Measurements from ENCODE around the gene AOC1. TPM values are rescaled to one million over a fixed set of nuclear protein-coding genes. Genes with fewer than 3 reads are reported as not detected.

Gene AOC1
- total RNA-seq, 1 experiment from 2014 or later, result not detected

DNA sequence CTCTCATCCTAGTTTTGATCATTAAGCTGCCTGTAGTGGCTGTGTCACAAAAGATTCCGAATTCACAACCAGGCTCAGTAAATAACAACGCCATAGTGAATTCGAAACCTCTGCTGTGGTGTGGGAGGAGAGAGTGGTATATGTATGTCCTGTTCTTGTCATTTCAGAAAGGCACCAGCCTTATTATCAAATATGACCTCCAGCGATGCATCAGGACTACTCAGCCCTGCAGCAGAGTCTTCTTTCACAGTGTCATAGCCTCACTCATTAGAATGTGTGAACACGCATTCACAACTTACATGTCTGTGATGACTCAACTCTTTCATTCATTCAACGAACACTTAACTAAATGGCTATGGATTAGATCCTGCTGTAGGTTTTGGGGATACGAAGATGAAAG is 15.3 kb downstream of the AOC1 start:
- TF ChIP-seq EZH2 (IDR thresholded peaks at IDR 0.05; ENCODE audit: borderline replicate concordance, low read depth, low read length, poor library complexity, severe bottlenecking) (no peak), CTCF (conservative IDR thresholded peaks at IDR 0.05; ENCODE audit: low read depth, low read length) (no peak)
- Histone ChIP-seq H3K9me3 (ENCODE audit: low read depth, low read length, poor library complexity, severe bottlenecking) (peaks cover 10% of the 10 kb centered on the region), H3K27ac (ENCODE audit: low read depth, low read length, poor library complexity, severe bottlenecking) (no peak overlapping the region), H3K27me3 (replicated peaks; ENCODE audit: insufficient read depth, low read depth, low read length, poor library complexity) (no peaks in the 10 kb centered on the region), H3K36me3 (ENCODE audit: insufficient read depth, low read length, poor library complexity, severe bottlenecking) (no peaks in the 10 kb centered on the region), H3K4me3 (ENCODE audit: low read depth, low read length, poor library complexity, severe bottlenecking) (no peak overlapping the region), H3K4me1 (ENCODE audit: insufficient read depth, low read length, poor library complexity, severe bottlenecking) (no peaks in the 10 kb centered on the region)
- no TSS peak for BruUV-seq (replicated peaks)
- CTCF ChIA-PET, result no interaction called here
- DNase-seq (ENCODE audit: low spot score), result no peak
- POLR2A ChIA-PET (ENCODE audit: low non-redundant PET), result no interaction called here
- intact Hi-C loops (cut with micrococcal nuclease; ENCODE audit: unreplicated experiment), result no loop called here

DNA sequence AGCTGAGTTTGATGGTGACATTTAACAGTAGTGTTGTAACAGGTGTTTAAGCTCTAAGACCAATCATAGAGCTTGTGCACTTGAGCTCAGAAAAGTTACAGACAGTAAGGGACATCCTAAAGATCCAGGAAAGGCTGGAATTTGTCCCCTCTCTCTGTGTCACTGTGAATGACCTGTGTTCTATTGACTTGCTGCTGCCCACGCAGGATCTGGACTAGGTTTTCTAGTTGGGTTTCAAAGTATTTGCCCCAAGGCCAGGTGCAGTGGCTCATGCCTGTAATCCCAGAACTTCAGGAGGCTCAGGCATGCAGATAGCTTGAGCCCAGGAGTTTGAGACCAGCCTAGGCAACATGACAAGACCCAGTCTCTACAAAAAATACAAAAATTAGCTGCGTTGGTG is 17.1 kb downstream of the AOC1 start:
- H3K4me1 ChIP-seq (ENCODE audit: insufficient read depth, low read length, poor library complexity, severe bottlenecking), result no peaks in the 10 kb centered on the region
- H3K9me3 ChIP-seq (ENCODE audit: low read depth, low read length, poor library complexity, severe bottlenecking), result peaks cover 10% of the 10 kb centered on the region
- H3K27me3 ChIP-seq (replicated peaks; ENCODE audit: insufficient read depth, low read depth, low read length, poor library complexity), result no peaks in the 10 kb centered on the region
- ChIA-PET POLR2A (ENCODE audit: low non-redundant PET) (no interaction called here), CTCF (no interaction called here)
- no peaks in the 10 kb centered on the region for H3K36me3 ChIP-seq (ENCODE audit: insufficient read depth, low read length, poor library complexity, severe bottlenecking)
- H3K4me3 ChIP-seq (ENCODE audit: low read depth, low read length, poor library complexity, severe bottlenecking), result no peak overlapping the region
- intact Hi-C loops (cut with micrococcal nuclease; ENCODE audit: unreplicated experiment), result no loop called here
- no peak for TF ChIP-seq CTCF (conservative IDR thresholded peaks at IDR 0.05; ENCODE audit: low read depth, low read length)
- no peak for TF ChIP-seq EZH2 (IDR thresholded peaks at IDR 0.05; ENCODE audit: borderline replicate concordance, low read depth, low read length, poor library complexity, severe bottlenecking)
- BruUV-seq (replicated peaks), result no TSS peak
- no peak for DNase-seq (ENCODE audit: low spot score)
- no peak overlapping the region for H3K27ac ChIP-seq (ENCODE audit: low read depth, low read length, poor library complexity, severe bottlenecking)

DNA sequence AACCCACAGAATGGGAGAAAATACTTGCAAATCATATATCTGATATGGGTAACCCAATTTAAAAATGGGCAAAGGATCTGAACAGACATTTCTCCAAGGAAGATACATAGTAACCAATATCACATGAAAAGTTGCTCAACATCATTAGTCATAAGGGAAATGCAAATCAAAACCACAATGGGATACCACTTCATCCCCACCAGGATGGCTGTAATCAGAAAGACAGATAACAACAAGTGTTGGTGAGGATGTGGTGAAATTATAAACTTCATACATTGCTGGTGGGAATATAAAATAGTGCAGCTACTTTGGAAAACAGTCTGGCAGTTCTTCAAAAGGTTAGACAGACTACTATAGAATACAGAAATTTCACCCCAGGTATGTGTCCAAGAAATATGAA is 19.3 kb downstream of the AOC1 start:
- intact Hi-C loops (cut with micrococcal nuclease; ENCODE audit: unreplicated experiment), result no loop called here
- Histone ChIP-seq H3K9me3 (ENCODE audit: low read depth, low read length, poor library complexity, severe bottlenecking) (peaks cover 10% of the 10 kb centered on the region), H3K36me3 (ENCODE audit: insufficient read depth, low read length, poor library complexity, severe bottlenecking) (no peaks in the 10 kb centered on the region), H3K27ac (ENCODE audit: low read depth, low read length, poor library complexity, severe bottlenecking) (no peak overlapping the region), H3K4me3 (ENCODE audit: low read depth, low read length, poor library complexity, severe bottlenecking) (no peak overlapping the region), H3K27me3 (replicated peaks; ENCODE audit: insufficient read depth, low read depth, low read length, poor library complexity) (no peaks in the 10 kb centered on the region), H3K4me1 (ENCODE audit: insufficient read depth, low read length, poor library complexity, severe bottlenecking) (peaks cover 4% of the 10 kb centered on the region)
- ChIA-PET POLR2A (ENCODE audit: low non-redundant PET) (no interaction called here), CTCF (no interaction called here)
- no TSS peak for BruUV-seq (replicated peaks)
- DNase-seq (ENCODE audit: low spot score), result no peak
- TF ChIP-seq CTCF (conservative IDR thresholded peaks at IDR 0.05; ENCODE audit: low read depth, low read length) (no peak), EZH2 (IDR thresholded peaks at IDR 0.05; ENCODE audit: borderline replicate concordance, low read depth, low read length, poor library complexity, severe bottlenecking) (no peak)

All from A673 (cell line).